Measurements from ENCODE around the gene VAV2. TPM values are rescaled to one million over a fixed set of nuclear protein-coding genes. Genes with fewer than 3 reads are reported as not detected.

VAV2 gene
- polyA plus RNA-seq, 1 of the 3 experiments (the other 2 are of a cell fraction): 14.9 TPM

- Histone ChIP-seq H3K27ac (ENCODE audit: low read depth in 2 of 2, low read length in 1 of 2) (no peak overlapping the region), H3K9me2 (no peaks in the 10 kb centered on the region), H3K4me1 (ENCODE audit: control insufficient read depth in 1 of 2, insufficient read depth in 2 of 2, low read depth in 1 of 2, low read length in 1 of 2) (peaks cover 0 to 18% of the 10 kb centered on the region in 2 experiments; a peak in 1 of 4 replicates), H3K4me2 (no peak overlapping the region), H3K4me3 (ENCODE audit: low read depth in 2 of 2, low read length in 1 of 2) (no peak overlapping the region), H4K20me1 (ENCODE audit: insufficient read depth) (peaks cover 87% of the 10 kb centered on the region), H3K36me3 (replicated peaks in 1 of 2; ENCODE audit: control insufficient read depth in 1 of 2, insufficient read depth in 2 of 2, low read length in 1 of 2) (no peaks in the 10 kb centered on the region), H3K27me3 (ENCODE audit: insufficient read depth) (no peaks in the 10 kb centered on the region), H3F3A (replicated peaks; ENCODE audit: insufficient read depth) (no peaks in the 10 kb centered on the region), H3K9ac (no peak overlapping the region), H3K9me3 (no peaks in the 10 kb centered on the region), H3K79me2 (ENCODE audit: insufficient read depth) (peaks cover 99% of the 10 kb centered on the region), H2AFZ (ENCODE audit: low read depth) (no peak overlapping the region)
- no peak for DNase-seq
- ChIA-PET CTCF (interaction anchor here (0.8 to 1.9 kb wide), 5 partner anchors 101 to 245 kb away, joined by 3 to 7 read pairs (median 4); no protein-coding TSS in a partner anchor), POLR2A (no interaction called here)
- TF ChIP-seq USF1 (IDR thresholded peaks at IDR 0.05; ENCODE audit: borderline replicate concordance, low read depth) (no peak), MAX (IDR thresholded peaks at IDR 0.05; ENCODE audit: low read depth) (no peak), FOXJ3 (CRISPR knock-in tag; IDR thresholded peaks at IDR 0.05) (no peak), POLR2AphosphoS5 (IDR thresholded peaks at IDR 0.05; ENCODE audit: low read depth, low read length) (no peak), ELF1 (IDR thresholded peaks at IDR 0.05) (no peak), CTCF (IDR thresholded peaks at IDR 0.05) (no peak), USF2 (IDR thresholded peaks at IDR 0.05; ENCODE audit: borderline replicate concordance, low read depth, low read length) (no peak), MXI1 (IDR thresholded peaks at IDR 0.05; ENCODE audit: low read depth, low read length) (no peak), RCOR1 (IDR thresholded peaks at IDR 0.05; ENCODE audit: low read length) (no peak), REST (IDR thresholded peaks at IDR 0.05; ENCODE audit: low read depth, low read length) (no peak), NFIC (IDR thresholded peaks at IDR 0.05; ENCODE audit: borderline replicate concordance) (no peak), RAD21 (IDR thresholded peaks at IDR 0.05; ENCODE audit: low read length) (no peak), ZBTB33 (IDR thresholded peaks at IDR 0.05; ENCODE audit: borderline replicate concordance, low read depth) (no peak), RXRA (IDR thresholded peaks at IDR 0.05; ENCODE audit: borderline replicate concordance, low read depth) (no peak), TCF12 (IDR thresholded peaks at IDR 0.05) (no peak), SIN3A (IDR thresholded peaks at IDR 0.05; ENCODE audit: borderline replicate concordance, low read depth, low read length) (no peak), GABPA (IDR thresholded peaks at IDR 0.05; ENCODE audit: low read depth) (no peak), CHD2 (IDR thresholded peaks at IDR 0.05; ENCODE audit: low read length, partially characterized antibody) (no peak), NRF1 (IDR thresholded peaks at IDR 0.05; ENCODE audit: low read depth, low read length) (no peak), MEF2A (IDR thresholded peaks at IDR 0.05; ENCODE audit: borderline replicate concordance, low read depth) (no peak)
- 94% methylated on average over 7 of the region's 14 CpGs for WGBS (ENCODE audit: low lambda C conversion rate)
Observed at GRCh38 chr9:133987446-133987788, 4.7 kb downstream of the VAV2 start.

All from SK-N-SH (cell line).